Fibroblast of villous mesenchyme (primary cell): Measurements from ENCODE around the gene PDZRN3. TPM values are rescaled to one million over a fixed set of nuclear protein-coding genes. Genes with fewer than 3 reads are reported as not detected.

ENCODE experiments used
- DNase-seq: peaks from one replicate; pipeline ENCODE4 v3.0.0-alpha.2; 2010; ENCODE audit warnings: low read depth
- H3K4me3 ChIP-seq: 2 replicates; pipeline ENCODE4 v1.5.1; 2011; ENCODE audit warnings: low read depth, mild to moderate bottlenecking, low read length
- total RNA-seq: library from RNA; depleted of rRNA; stranded (reverse); fragments of >200 nt; gene quantifications from 2 replicates; pipeline ENCODE4 v1.2.3, GENCODE V29; 2012
- TF ChIP-seq, protein P1 (sequence below): IDR thresholded peaks from 2 replicates; pipeline ENCODE4 v1.5.1; 2012; ENCODE audit warnings: low read depth, mild to moderate bottlenecking, low read length; ENCODE audit not compliant: insufficient read depth

PDZRN3 gene
- total RNA-seq, 1 donor = 33.7 TPM

DNA sequence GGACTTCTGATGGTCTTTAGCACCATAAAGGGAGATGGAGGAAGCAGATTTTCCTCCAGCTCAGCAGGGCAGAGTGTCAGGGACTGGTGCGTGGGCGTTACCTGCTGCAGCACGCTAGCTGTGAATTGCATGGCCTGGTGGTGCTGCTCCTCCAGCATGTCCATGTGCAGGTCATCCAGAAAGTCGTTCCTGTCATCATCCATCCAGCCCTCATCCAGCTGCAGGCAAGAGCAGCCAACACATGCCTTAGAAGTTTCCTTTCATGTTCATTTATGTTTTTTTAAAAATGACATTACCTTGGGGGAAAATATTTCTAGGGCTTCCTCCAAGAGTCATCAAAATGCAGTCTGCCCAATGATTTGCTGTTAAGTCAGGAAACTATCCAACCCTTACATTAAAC is 239.2 kb downstream of the PDZRN3 start:
- TF ChIP-seq, protein P1, sequence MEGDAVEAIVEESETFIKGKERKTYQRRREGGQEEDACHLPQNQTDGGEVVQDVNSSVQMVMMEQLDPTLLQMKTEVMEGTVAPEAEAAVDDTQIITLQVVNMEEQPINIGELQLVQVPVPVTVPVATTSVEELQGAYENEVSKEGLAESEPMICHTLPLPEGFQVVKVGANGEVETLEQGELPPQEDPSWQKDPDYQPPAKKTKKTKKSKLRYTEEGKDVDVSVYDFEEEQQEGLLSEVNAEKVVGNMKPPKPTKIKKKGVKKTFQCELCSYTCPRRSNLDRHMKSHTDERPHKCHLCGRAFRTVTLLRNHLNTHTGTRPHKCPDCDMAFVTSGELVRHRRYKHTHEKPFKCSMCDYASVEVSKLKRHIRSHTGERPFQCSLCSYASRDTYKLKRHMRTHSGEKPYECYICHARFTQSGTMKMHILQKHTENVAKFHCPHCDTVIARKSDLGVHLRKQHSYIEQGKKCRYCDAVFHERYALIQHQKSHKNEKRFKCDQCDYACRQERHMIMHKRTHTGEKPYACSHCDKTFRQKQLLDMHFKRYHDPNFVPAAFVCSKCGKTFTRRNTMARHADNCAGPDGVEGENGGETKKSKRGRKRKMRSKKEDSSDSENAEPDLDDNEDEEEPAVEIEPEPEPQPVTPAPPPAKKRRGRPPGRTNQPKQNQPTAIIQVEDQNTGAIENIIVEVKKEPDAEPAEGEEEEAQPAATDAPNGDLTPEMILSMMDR = no peak
- DNase-seq = no peak
- no peak overlapping the region for H3K4me3 ChIP-seq

DNA sequence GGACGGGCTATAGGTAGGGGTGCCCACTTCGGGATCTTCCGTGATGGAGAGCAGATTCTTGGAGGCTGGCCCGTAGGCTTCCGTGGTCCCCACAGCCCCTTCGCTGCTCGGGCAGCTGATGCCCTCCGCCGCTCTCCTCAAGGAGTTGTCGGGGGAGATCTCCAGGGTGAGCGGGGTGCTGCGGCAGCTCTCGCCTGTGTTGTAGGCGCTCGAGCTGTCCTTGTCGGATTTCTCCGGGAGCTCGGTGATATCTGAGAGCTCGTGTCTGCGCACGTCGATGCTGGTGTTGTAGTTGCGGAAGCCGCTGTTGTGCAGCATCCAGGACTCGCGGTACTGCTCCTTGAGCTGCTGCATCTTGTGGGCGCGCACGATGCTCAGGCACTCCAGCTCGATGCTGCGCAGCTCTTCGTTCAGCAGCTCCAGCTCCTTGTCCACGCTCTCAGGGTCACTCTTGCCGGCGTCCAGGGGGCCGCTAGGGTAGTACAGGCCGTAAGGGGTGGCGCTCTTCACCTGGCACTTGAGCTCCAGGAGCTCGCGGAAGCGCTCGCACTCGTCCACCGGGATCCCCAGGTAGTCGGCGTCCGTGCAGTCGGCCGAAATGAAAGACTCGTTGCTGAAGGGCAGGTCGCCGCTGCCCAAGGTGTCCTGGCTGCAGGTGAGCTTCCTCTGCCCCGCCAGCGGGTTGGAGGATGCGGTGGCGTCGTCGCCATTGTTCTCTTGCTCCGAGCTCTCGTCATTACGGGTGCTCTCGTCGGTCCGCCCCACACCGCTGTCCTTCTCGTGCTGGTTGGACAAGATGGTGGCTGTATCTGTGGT is 240.4 kb downstream of the PDZRN3 start:
- no peak overlapping the region for H3K4me3 ChIP-seq
- TF ChIP-seq, protein P1 = no peak
- no peak for DNase-seq

DNA sequence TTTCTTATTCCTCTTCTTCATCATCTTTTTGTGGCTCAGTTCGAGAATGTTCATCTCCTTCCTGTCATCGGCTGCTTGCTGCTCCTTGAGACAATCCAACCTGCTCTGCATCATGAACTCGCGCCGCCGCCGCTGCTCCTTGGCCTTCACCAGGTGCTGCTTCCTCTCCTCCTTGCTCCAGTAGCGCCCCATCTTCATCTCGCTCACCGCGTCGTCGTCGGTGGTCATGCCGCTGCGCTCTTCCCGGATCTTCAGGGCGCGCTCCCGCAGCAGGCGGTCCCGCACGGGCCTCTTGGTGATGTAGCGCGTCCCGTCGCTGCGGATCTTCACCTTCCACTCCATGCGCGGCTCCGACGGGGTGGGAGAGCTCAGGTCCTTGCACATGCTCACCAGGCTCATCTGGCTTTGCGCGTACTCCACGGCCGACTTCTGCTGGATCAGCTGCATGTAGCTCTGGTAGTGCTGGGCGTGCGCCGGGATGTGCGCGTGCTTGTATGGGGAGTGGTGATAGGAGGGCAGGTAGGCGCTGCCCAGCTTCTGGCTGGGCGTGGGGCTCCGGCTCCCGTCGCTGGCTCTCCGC is 241.2 kb downstream of the PDZRN3 start:
- TF ChIP-seq, protein P1 = no peak
- no peak overlapping the region for H3K4me3 ChIP-seq

DNA sequence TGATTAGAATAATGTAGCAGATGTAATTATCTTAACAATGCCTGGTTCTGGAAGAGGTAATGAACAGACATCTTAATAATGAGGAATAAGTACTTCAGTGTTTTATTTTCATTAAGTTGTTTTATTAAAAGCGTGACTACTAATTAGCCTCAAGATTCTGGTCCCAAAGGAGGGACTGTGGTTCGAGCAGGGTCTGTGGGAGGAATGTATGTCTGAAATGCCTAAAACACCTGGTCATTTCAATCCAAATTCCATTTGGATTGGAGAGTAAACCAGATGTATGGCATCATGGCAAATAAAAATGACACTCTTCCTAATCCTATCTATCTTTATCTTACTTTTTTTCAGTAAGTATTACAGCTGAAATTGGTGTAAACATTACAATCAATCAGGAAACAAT is 243.2 kb downstream of the PDZRN3 start:
- no peak overlapping the region for H3K4me3 ChIP-seq
- no peak for DNase-seq
- TF ChIP-seq, protein P1 = no peak

More for the DNA sequence above, 241.2 kb downstream of the PDZRN3 start:
- no peak for DNase-seq

- no peak overlapping the region for H3K4me3 ChIP-seq
- no peak for DNase-seq
- TF ChIP-seq, protein P1 = no peak
Measured at GRCh38 chr3:73380735-73381532, 243.8 kb downstream of the PDZRN3 start.

DNA sequence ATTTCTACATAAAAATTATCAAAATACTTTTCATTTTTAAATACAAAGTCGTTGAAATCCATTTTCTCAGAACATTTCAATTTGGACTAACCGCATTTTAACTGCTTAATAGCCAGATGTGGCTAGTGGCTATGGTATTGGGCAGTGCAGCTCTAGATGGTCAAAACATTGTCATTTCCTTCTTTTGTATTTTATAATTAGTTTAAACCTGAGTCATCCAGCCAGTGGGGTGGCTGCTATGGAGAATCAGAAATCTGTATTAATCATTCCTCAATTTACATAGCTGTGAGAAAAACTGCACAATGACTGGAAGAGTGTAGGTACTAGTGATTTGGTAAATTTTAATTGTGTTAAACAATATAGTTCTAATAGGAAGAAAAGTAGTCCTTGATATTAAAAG is 245.3 kb downstream of the PDZRN3 start:
- no peak for DNase-seq
- TF ChIP-seq, protein P1 = no peak
- no peak overlapping the region for H3K4me3 ChIP-seq
